Bone marrow (tissue), 2 donors: ENCODE data around the gene FAM184A.
"Not testable (repeated sequence)": the region's sequence is repeated elsewhere in the genome, so short reads cannot be mapped to it uniquely, and the experiment has no call there.

ENCODE experiments used
- DNase-seq, 2 donors: peaks; one replicate each; lab custom pipeline; 2025; lab: John Stamatoyannopoulos, UW

FAM184A gene

GRCh38 chr6:119100115-119100514, 21.7 kb upstream of the FAM184A start:
- DNase-seq, result no peak

DNA sequence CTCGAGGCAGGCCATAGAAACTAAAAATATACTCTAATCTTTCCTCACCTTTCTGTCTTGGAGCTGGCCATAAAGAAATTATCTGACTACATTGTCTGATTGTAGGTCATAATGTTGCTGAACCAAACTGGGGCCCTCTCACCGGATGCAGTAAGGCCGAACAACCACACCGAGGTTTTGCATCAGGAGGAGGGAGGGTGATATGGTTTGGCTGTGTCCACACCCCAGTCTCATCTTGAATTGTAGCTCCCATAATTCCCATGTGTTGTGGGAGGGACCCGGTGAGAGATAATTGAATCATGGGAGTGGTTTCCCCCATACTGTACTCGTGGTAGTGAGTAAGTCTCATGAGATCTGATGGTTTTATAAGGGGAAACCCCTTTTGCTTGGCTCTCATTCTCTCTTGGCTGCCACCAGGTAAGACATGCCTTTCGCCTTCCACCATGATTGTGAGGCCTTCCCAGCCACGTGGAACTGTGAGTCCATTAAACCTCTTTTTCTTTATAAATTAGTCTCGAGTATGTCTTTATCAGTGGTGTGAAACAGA, 19.4 kb upstream of the FAM184A start:
- DNase-seq, result not testable (repeated sequence)

DNA sequence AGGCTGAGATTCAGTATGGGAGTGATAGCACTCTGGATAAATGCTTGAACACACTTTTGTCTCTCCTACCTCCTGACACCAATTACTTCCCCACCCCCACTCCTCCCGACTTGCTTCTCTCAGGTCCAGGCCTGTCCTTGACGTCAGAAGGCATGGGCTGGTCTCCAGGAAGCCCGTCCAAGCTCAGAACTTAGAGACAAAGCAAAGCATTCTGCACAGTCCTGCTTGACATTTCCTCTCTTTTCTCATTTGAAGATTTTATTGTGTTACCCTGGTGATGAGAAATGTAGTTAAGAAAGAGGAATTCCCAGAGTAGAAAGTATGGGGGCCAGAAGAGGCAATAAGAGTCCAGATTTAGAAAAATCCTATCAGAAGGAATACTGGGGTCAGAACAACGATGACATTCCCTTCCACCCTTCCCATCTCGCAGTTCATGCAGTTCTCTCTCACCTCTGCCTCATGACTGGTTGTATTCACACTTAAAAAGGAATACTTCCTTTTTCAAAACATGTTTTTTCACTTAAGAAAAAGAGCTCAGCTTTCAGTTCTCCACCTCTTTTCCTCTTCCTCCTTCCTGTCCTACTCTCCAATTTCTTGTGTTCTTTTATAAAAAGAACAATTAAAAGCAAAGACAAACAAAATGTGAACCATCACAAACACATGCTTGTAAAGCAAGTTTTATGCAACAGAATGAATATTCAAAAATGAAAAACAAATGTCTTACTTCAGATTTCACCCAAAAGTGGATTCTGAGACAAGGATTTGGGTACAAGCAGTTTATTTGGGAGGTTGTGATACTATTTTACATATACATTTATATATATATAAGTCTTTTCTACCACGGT, 18.5 kb upstream of the FAM184A start:
- no peak for DNase-seq

- no peak for DNase-seq
These were observed 11.8 kb upstream of the FAM184A start for GRCh38 chr6:119090256-119090655.

DNA sequence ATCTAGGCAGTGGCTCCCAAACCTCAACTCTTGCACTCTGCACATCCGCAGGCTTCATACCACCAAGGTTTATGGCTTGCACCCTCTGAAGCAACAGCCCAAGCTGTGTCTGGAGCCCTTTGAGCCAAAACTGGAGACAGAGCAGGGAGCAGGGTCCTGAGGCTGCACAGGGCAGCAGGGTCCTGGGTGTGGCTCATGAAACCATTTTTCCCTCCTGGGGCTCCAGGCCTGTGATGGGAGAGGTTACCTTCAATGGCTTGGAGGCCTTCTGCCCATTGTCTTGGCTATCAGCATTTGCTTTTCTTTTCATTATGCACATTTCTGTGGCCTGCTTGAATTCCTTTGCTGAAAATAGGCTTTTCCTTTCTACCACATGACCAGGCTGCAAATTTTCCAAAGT, 6.3 kb upstream of the FAM184A start:
- no peak for DNase-seq

- no peak for DNase-seq
These were observed 4.5 kb upstream of the FAM184A start for GRCh38 chr6:119083007-119083406.

DNA sequence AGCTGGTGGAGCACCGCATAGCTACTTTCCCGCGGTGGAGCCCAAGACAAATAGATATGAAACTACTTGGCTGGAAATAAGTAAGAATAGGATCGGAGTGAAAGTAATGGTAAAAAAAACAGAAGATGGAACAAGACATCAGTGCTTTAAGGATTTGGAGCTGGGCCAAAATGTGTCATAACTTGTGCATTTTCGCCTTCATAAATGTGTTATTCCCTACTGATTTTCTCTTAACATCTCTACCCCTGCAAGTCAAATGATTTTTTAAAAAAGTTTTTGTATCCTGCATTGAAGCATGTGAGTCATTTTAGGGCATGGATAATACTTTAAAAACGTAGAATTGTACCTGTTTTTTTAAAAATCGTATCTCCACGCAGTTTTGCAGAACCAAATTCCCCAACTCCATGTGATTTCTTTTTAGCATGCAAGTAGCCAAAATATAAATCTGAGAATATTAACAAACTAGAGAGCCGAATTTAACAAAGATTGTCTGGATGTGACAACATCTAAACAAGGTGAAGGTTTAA, 882 bp upstream of the FAM184A start:
- DNase-seq, result no peak

GRCh38 chr6:119077643-119078375, 655 bp downstream of the FAM184A start:
- DNase-seq, result peak in 1 of 2 donors; percentile 5

- DNase-seq, result no peak
These were observed 1.1 kb downstream of the FAM184A start for GRCh38 chr6:119077391-119077642.

GRCh38 chr6:119076576-119077390, 1.7 kb downstream of the FAM184A start:
- DNase-seq, result no peak

DNA sequence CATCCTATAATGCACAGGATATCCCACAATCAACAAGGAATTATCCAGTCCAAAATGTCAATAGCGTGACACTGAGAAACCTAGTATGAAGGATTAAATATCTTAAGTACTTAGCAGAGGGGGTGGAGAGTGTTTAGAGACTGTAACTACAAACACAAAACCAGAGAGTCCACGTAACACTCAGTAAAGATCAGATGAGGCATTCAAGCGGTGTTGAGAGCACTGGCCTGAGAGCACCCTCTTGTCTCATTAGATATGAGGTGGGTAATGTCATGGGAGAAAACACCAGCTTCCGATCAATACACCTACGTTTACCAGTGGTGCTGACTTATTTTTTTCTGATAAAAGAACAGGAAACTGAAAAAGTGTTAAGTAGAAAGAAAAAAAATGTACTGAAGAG, 2.3 kb downstream of the FAM184A start:
- no peak for DNase-seq

DNA sequence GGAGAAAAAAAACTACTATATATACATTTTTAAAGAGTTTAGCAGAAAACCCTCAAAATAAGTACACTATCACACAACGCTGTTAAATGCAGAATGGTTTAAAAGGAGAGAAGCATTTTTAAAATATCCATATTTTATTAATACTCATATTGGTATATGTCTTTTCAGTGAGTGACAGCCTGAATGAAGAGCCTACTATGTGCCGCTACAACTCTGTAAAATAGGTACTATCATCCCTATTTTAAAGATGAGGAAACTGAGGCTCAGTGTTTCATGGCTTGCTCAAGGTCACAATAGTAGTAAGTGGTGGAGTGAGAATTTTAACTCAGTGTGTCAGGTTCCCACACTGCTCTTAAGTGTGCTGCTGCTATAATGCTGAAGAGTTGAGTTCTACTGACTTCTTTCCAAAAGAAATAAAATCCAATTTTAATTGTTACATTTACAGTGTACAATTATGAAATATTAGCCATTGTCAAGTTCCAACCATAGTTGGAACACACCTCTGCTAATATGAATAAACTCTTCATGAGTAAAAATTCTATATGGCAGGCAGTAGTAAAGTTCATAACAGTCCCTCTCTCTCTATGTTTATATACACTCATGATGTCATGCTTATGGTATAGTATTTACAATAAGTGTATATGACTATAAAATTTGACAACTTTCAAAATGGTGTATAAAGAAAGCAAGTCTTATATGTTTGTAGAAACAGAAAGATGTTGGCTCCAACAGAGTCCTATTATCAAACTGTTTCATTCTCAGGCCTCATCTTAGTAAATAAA, 3.1 kb downstream of the FAM184A start:
- DNase-seq, result no peak

DNA sequence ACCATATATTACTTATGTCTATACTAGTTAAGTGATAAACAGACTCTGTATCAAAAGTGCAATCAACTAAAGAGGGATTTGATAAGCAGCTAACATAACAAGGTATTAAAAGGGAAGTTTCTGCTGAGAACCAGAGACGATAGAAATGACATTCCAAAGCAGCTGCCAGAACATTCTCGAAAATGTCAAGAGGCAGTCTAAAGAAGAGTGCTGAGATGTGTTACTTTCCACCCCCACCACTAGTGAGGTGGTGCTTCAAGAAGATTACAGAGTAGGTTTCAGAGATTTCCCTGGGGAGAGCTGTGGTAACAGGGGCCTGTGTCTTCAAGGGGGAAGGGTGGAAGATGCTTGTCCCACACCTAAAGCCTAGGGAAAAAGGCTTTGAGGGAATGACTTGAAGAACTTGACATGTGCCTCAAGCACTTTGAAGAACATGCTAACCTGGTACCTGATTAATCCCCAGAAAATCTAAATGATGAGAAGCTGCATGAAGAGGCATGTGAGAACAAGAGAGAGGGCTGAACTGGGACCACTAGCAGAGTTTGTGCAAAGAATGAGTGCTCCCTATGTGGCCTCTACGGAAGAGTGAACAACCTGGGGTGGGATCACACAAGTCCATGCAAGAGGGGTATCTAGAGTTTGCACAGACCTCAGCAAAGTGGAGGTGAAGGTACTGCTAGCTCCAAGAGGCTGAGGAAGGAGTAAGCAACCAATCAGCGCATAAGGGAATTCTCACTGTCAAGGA, 5.0 kb downstream of the FAM184A start:
- DNase-seq, result no peak

DNA sequence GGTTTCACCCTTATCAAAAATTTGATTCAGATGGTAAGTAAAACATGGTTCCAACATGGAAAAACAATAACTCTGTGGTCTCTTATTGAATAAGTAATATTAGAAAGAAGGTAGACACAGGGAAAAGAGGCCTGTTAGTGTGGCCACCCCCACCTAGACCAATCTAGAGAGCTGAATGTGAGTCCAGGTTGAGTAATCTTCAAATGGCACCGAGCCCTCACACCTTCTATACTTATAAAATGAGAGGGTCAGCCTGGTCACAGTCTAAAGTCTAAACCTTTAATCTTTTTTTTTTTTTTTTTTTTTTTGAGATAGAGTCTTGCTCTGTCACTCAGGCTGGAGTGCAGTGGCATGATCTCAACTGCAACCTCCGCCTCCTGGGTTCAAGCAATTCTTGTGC, 6.9 kb downstream of the FAM184A start:
- no peak for DNase-seq

DNA sequence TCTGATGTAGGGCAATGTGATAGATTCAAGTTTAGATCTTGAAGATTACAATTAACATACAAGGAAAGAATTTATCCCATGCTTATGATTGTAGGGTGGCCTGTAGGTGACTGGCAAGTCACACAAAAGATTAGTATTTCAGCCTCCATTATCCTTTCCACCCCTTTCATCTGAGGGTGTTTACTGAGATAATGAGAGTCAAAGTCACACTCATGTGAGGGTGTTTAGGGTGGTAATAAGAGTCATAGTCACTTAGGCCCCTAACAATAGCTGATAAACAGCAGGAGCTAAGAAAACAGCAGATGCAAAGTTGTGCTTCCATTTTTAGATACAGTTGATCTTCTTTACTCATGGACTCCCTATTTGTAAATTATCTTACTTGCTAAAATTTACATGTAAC, 11.4 kb downstream of the FAM184A start:
- DNase-seq, result no peak

DNA sequence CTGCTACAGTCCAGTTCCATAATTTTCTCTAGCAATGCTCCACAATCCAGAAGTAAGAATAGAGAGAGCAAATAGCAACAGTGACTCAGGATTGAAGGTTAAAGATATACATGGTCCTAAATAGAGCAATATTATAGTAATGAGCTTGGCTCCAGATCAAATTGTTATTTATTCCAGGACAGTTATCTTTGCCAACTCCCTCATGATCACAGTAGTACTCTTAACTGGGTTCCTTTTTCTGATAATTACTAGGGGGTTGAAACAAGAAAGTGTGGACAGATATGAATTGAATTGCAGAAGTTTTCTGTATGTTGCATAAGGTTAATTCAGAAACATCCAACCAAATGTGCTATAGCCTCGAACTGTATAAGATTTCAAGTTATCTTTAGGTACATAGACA, 11.9 kb downstream of the FAM184A start:
- DNase-seq, result no peak

DNA sequence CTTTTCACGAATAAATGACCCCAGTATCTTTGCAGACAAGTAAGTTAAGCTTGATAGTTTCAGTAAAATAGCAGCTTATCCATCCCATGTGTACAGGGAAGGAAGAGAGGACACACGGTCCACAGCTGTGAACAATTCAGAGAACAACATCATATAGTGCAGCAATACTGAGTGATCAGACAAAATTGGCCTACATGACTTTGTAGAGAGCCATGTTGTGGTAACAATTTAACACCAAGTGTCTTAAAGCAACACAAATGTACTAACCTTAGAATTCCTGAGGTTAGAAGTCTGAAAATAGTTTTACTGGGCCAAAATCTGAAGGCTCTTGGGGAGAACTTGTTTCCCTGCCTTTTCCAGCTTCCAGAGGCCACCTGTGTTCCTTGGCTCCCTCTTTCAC, 12.5 kb downstream of the FAM184A start:
- no peak for DNase-seq

DNA sequence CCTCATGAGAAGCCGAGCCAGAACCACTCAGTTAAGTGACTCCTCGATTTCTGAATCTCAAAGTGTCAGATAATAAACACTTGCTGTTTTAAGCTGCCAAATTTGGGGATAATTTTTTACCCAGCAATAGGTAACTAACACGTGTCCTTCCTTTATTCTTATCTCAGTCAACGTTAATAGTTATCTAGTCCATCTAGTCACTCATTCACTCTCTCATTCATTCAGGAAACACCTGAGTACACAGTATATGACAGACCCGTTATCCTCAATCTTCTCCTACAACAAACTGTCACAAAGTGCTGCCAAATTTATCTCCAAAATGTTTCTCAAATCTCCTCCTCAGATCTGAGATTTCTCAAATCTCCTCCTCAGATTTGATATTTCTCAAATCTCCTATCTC, 13.1 kb downstream of the FAM184A start:
- DNase-seq, result no peak

DNA sequence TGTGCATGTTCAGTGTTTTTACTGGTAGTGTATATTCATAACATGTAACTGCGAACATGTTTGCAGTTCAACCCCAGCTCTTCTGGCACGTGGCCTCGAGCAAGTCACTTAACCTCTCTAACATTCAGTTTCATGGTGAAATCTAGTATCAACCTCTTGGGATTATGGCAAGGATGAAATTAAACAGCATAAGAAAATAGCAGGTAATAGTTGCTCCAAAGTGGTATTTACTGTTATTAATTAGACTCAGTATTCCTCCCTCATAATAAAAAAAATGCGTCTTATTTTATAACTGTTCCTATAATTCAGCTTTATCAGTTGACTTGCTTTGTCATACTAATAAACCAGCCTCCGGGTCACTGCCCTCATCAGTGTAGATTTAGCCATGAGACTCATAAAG, 15.0 kb downstream of the FAM184A start:
- DNase-seq, result no peak

- DNase-seq, result no peak
These were observed 17.2 kb downstream of the FAM184A start for GRCh38 chr6:119061215-119061614.
